Measurements from ENCODE around the gene FBXW2.
"Not testable (repeated sequence)": the region's sequence is repeated elsewhere in the genome, so short reads cannot be mapped to it uniquely, and the experiment has no call there.

FBXW2 gene

GRCh38 chr9:120755044-120755443 is 38.2 kb downstream of the FBXW2 start:
- ATAC-seq (replicated peaks) (no peak), DNase-seq (no peak)
- H3K9me3 Mint-ChIP-seq: no peaks in the 10 kb centered on the region
- no peaks in the 10 kb centered on the region for H3K27me3 Mint-ChIP-seq
- peaks cover 3% of the 10 kb centered on the region for H3K36me3 Mint-ChIP-seq (ENCODE audit: insufficient read depth)
- H3K27ac Mint-ChIP-seq: no peak overlapping the region
- H3K4me1 Mint-ChIP-seq (ENCODE audit: low read depth in 2 of 2): no peaks in the 10 kb centered on the region
- no peak overlapping the region for H3K4me3 Mint-ChIP-seq

GRCh38 chr9:120750421-120750820 is 42.8 kb downstream of the FBXW2 start:
- DNase-seq: no peak
- Mint-ChIP-seq H3K27ac (no peak overlapping the region), H3K4me1 (ENCODE audit: low read depth in 2 of 2) (no peaks in the 10 kb centered on the region), H3K36me3 (ENCODE audit: insufficient read depth) (no peaks in the 10 kb centered on the region), H3K9me3 (no peaks in the 10 kb centered on the region), H3K27me3 (no peaks in the 10 kb centered on the region), H3K4me3 (no peak overlapping the region)
- ATAC-seq (replicated peaks): no peak

- H3K27me3 Mint-ChIP-seq; H3K4me3 Mint-ChIP-seq; H3K9me3 Mint-ChIP-seq; DNase-seq; H3K27ac Mint-ChIP-seq; H3K36me3 Mint-ChIP-seq (ENCODE audit: insufficient read depth); H3K4me1 Mint-ChIP-seq (ENCODE audit: low read depth in 2 of 2); ATAC-seq (replicated peaks): not testable (repeated sequence)
Measured at GRCh38 chr9:120746366-120746765, 46.9 kb downstream of the FBXW2 start.

GRCh38 chr9:120745278-120745677 is 47.9 kb downstream of the FBXW2 start:
- H3K4me3 Mint-ChIP-seq: no peak overlapping the region

GRCh38 chr9:120742951-120743416 is 50.2 kb downstream of the FBXW2 start:
- H3K27ac Mint-ChIP-seq: no peak overlapping the region
- H3K36me3 Mint-ChIP-seq (ENCODE audit: insufficient read depth): peaks cover 4% of the 10 kb centered on the region

More at GRCh38 chr9:120745278-120745677, 47.9 kb downstream of the FBXW2 start:
- H3K9me3 Mint-ChIP-seq: no peaks in the 10 kb centered on the region
- H3K27ac Mint-ChIP-seq: no peak overlapping the region
- H3K4me1 Mint-ChIP-seq (ENCODE audit: low read depth in 2 of 2): no peaks in the 10 kb centered on the region
- H3K36me3 Mint-ChIP-seq (ENCODE audit: insufficient read depth): no peaks in the 10 kb centered on the region
- no peak for ATAC-seq (replicated peaks)
- DNase-seq: no peak
- no peaks in the 10 kb centered on the region for H3K27me3 Mint-ChIP-seq

GRCh38 chr9:120741701-120742100 is 51.5 kb downstream of the FBXW2 start:
- Mint-ChIP-seq H3K27ac (no peak overlapping the region), H3K4me1 (ENCODE audit: low read depth in 2 of 2) (no peaks in the 10 kb centered on the region), H3K36me3 (ENCODE audit: insufficient read depth) (peaks cover 4% of the 10 kb centered on the region), H3K4me3 (no peak overlapping the region), H3K9me3 (no peaks in the 10 kb centered on the region), H3K27me3 (no peaks in the 10 kb centered on the region)
- no peak for ATAC-seq (replicated peaks)
- no peak for DNase-seq

More at GRCh38 chr9:120742951-120743416, 50.2 kb downstream of the FBXW2 start:
- H3K4me1 Mint-ChIP-seq (ENCODE audit: low read depth in 2 of 2): no peaks in the 10 kb centered on the region
- H3K4me3 Mint-ChIP-seq: no peak overlapping the region
- ATAC-seq (replicated peaks) (peak; percentile 51), DNase-seq (no peak)
- no peaks in the 10 kb centered on the region for H3K27me3 Mint-ChIP-seq
- no peaks in the 10 kb centered on the region for H3K9me3 Mint-ChIP-seq

- DNase-seq: no peak
- no peak overlapping the region for H3K27ac Mint-ChIP-seq
- no peaks in the 10 kb centered on the region for H3K9me3 Mint-ChIP-seq
- no peak for ATAC-seq (replicated peaks)
- no peaks in the 10 kb centered on the region for H3K4me1 Mint-ChIP-seq (ENCODE audit: low read depth in 2 of 2)
- H3K27me3 Mint-ChIP-seq: no peaks in the 10 kb centered on the region
- no peak overlapping the region for H3K4me3 Mint-ChIP-seq
- H3K36me3 Mint-ChIP-seq (ENCODE audit: insufficient read depth): peaks cover 4% of the 10 kb centered on the region
Measured at GRCh38 chr9:120741191-120741590, 52.0 kb downstream of the FBXW2 start.

- no peak for DNase-seq
Measured at GRCh38 chr9:120740132-120740531, 53.1 kb downstream of the FBXW2 start.

GRCh38 chr9:120737416-120738165 is 55.6 kb downstream of the FBXW2 start:
- Mint-ChIP-seq H3K4me1 (ENCODE audit: low read depth in 2 of 2) (no peaks in the 10 kb centered on the region), H3K4me3 (no peak overlapping the region), H3K9me3 (no peaks in the 10 kb centered on the region), H3K36me3 (ENCODE audit: insufficient read depth) (peaks cover 4% of the 10 kb centered on the region), H3K27me3 (no peaks in the 10 kb centered on the region), H3K27ac (no peak overlapping the region)
- no peak for DNase-seq
- no peak for ATAC-seq (replicated peaks)

More at GRCh38 chr9:120740132-120740531, 53.1 kb downstream of the FBXW2 start:
- no peaks in the 10 kb centered on the region for H3K27me3 Mint-ChIP-seq
- no peak overlapping the region for H3K27ac Mint-ChIP-seq
- H3K4me3 Mint-ChIP-seq: no peak overlapping the region
- ATAC-seq (replicated peaks): no peak
- no peaks in the 10 kb centered on the region for H3K9me3 Mint-ChIP-seq
- H3K4me1 Mint-ChIP-seq (ENCODE audit: low read depth in 2 of 2): no peaks in the 10 kb centered on the region
- peaks cover 4% of the 10 kb centered on the region for H3K36me3 Mint-ChIP-seq (ENCODE audit: insufficient read depth)

GRCh38 chr9:120736881-120737280 is 56.3 kb downstream of the FBXW2 start:
- Mint-ChIP-seq H3K27ac (no peak overlapping the region), H3K36me3 (ENCODE audit: insufficient read depth) (peaks cover 4% of the 10 kb centered on the region), H3K9me3 (no peaks in the 10 kb centered on the region), H3K27me3 (no peaks in the 10 kb centered on the region), H3K4me3 (no peak overlapping the region), H3K4me1 (ENCODE audit: low read depth in 2 of 2) (no peaks in the 10 kb centered on the region)
- DNase-seq (no peak), ATAC-seq (replicated peaks) (no peak)

- Mint-ChIP-seq H3K9me3 (no peaks in the 10 kb centered on the region), H3K27ac (no peak overlapping the region), H3K4me1 (ENCODE audit: low read depth in 2 of 2) (no peaks in the 10 kb centered on the region), H3K27me3 (no peaks in the 10 kb centered on the region), H3K4me3 (no peak overlapping the region), H3K36me3 (ENCODE audit: insufficient read depth) (peaks cover 4% of the 10 kb centered on the region)
- ATAC-seq (replicated peaks) (no peak), DNase-seq (no peak)
Measured at GRCh38 chr9:120735415-120736126, 57.6 kb downstream of the FBXW2 start.

GRCh38 chr9:120734607-120735410 is 58.4 kb downstream of the FBXW2 start:
- Mint-ChIP-seq H3K4me1 (ENCODE audit: low read depth in 2 of 2) (no peaks in the 10 kb centered on the region), H3K4me3 (no peak overlapping the region), H3K27me3 (no peaks in the 10 kb centered on the region), H3K36me3 (ENCODE audit: insufficient read depth) (peaks cover 4% of the 10 kb centered on the region), H3K9me3 (no peaks in the 10 kb centered on the region), H3K27ac (no peak overlapping the region)
- no peak for DNase-seq
- ATAC-seq (replicated peaks): no peak

GRCh38 chr9:120733190-120733589 is 60.0 kb downstream of the FBXW2 start:
- no peak for ATAC-seq (replicated peaks)
- no peaks in the 10 kb centered on the region for H3K4me1 Mint-ChIP-seq (ENCODE audit: low read depth in 2 of 2)
- H3K4me3 Mint-ChIP-seq: no peak overlapping the region
- H3K27ac Mint-ChIP-seq: no peak overlapping the region
- no peaks in the 10 kb centered on the region for H3K27me3 Mint-ChIP-seq
- H3K36me3 Mint-ChIP-seq (ENCODE audit: insufficient read depth): no peaks in the 10 kb centered on the region
- no peak for DNase-seq
- H3K9me3 Mint-ChIP-seq: no peaks in the 10 kb centered on the region
